ENCODE results near the gene TRPV6. TPM values are rescaled to one million over a fixed set of nuclear protein-coding genes. Genes with fewer than 3 reads are reported as not detected.

TRPV6 gene
- polyA plus RNA-seq, 3 donors = 0.44 TPM; not detected in 2

- no peak for DNase-seq
- H3K27me3 Mint-ChIP-seq (ENCODE audit: low read depth in 3 of 3) = peaks cover 0 to 6% (median 5%) of the 10 kb centered on the region in 3 donors
- Histone ChIP-seq H3K36me3 (replicated peaks in 1 of 2; ENCODE audit: control insufficient read depth in 1 of 2, insufficient read depth in 2 of 2, low read length in 2 of 2) (no peaks in the 10 kb centered on the region), H3K9ac (ENCODE audit: insufficient read depth, low read length, poor library complexity, severe bottlenecking) (no peak overlapping the region), H3K4me2 (replicated peaks; ENCODE audit: extremely low read depth, low read length, poor library complexity, severe bottlenecking) (no peak overlapping the region), H3K27me3 (ENCODE audit: control insufficient read depth in 2 of 2, insufficient read depth in 2 of 2, low read length in 2 of 2) (no peaks in the 10 kb centered on the region), H3K9me3 (replicated peaks in 1 of 2; ENCODE audit: control insufficient read depth in 1 of 2, insufficient read depth in 1 of 2, low read length in 2 of 2) (no peaks in the 10 kb centered on the region), H4K20me1 (ENCODE audit: insufficient read depth, low read length) (no peaks in the 10 kb centered on the region), H3K4me3 (replicated peaks in 1 of 3; ENCODE audit: low read depth in 2 of 3, low read length in 3 of 3) (no peak overlapping the region), H2AFZ (ENCODE audit: insufficient read depth, low read depth, low read length, poor library complexity, severe bottlenecking) (no peak overlapping the region), H3K4me1 (ENCODE audit: control insufficient read depth in 1 of 2, insufficient read depth in 2 of 2, low read length in 2 of 2) (no peaks in the 10 kb centered on the region), H3K79me2 (ENCODE audit: insufficient read depth, low read length) (no peaks in the 10 kb centered on the region), H3K27ac (ENCODE audit: low read depth in 1 of 2, low read length in 2 of 2) (no peak overlapping the region)
- no peak for TF ChIP-seq CTCF (IDR thresholded peaks at IDR 0.05)
- 61% methylated on average over 3 of the region's 3 CpGs for WGBS (ENCODE audit: insufficient coverage)
- intact Hi-C loops (cut with micrococcal nuclease) = loop anchor here in 1 of 2 donors (10.0 kb wide), 1 partner anchor 115 kb away; no protein-coding TSS in a partner anchor
- peaks cover 0 to 1% (median 0%) of the 10 kb centered on the region in 7 donors for H3K9me3 Mint-ChIP-seq
- peaks cover 5% of the 10 kb centered on the region for H3K4me1 Mint-ChIP-seq
- no peak overlapping the region for H3K4me3 Mint-ChIP-seq
- H3K36me3 Mint-ChIP-seq = no peaks in the 10 kb centered on the region
- H3K27ac Mint-ChIP-seq = no peak overlapping the region
Observed at GRCh38 chr7:142889816-142890215, 4.3 kb upstream of the TRPV6 start.

- H3K27ac ChIP-seq (ENCODE audit: low read depth in 1 of 2, low read length in 2 of 2) = no peak overlapping the region
- H3K4me3 Mint-ChIP-seq = no peak overlapping the region
- no peak for TF ChIP-seq CTCF (IDR thresholded peaks at IDR 0.05)
- H3K4me3 ChIP-seq (replicated peaks in 1 of 3; ENCODE audit: low read depth in 2 of 3, low read length in 3 of 3) = no peak overlapping the region
- no peak overlapping the region for H3K4me2 ChIP-seq (replicated peaks; ENCODE audit: extremely low read depth, low read length, poor library complexity, severe bottlenecking)
- WGBS (ENCODE audit: insufficient coverage) = 96% methylated on average over 8 of the region's 12 CpGs
- H3K27ac Mint-ChIP-seq = no peak overlapping the region
- no peak for DNase-seq
- H3K9me3 Mint-ChIP-seq = peaks cover 0 to 1% (median 0%) of the 10 kb centered on the region in 7 donors
- H3K27me3 Mint-ChIP-seq (ENCODE audit: low read depth in 3 of 3) = peaks cover 0 to 5% (median 5%) of the 10 kb centered on the region in 3 donors
- intact Hi-C loops (cut with micrococcal nuclease) = loop anchor here in 1 of 2 donors (10.0 kb wide), 1 partner anchor 117 kb away; no protein-coding TSS in a partner anchor
- no peaks in the 10 kb centered on the region for H3K36me3 ChIP-seq (replicated peaks in 1 of 2; ENCODE audit: control insufficient read depth in 1 of 2, insufficient read depth in 2 of 2, low read length in 2 of 2)
- H3K36me3 Mint-ChIP-seq = no peaks in the 10 kb centered on the region
- no peaks in the 10 kb centered on the region for H3K79me2 ChIP-seq (ENCODE audit: insufficient read depth, low read length)
- no peaks in the 10 kb centered on the region for H3K4me1 ChIP-seq (ENCODE audit: control insufficient read depth in 1 of 2, insufficient read depth in 2 of 2, low read length in 2 of 2)
- H3K9me3 ChIP-seq (replicated peaks in 1 of 2; ENCODE audit: control insufficient read depth in 1 of 2, insufficient read depth in 1 of 2, low read length in 2 of 2) = no peaks in the 10 kb centered on the region
- no peaks in the 10 kb centered on the region for H4K20me1 ChIP-seq (ENCODE audit: insufficient read depth, low read length)
- no peaks in the 10 kb centered on the region for H3K4me1 Mint-ChIP-seq
- H3K27me3 ChIP-seq (ENCODE audit: control insufficient read depth in 2 of 2, insufficient read depth in 2 of 2, low read length in 2 of 2) = no peaks in the 10 kb centered on the region
- H2AFZ ChIP-seq (ENCODE audit: insufficient read depth, low read depth, low read length, poor library complexity, severe bottlenecking) = no peak overlapping the region
- H3K9ac ChIP-seq (ENCODE audit: insufficient read depth, low read length, poor library complexity, severe bottlenecking) = no peak overlapping the region
Observed at GRCh38 chr7:142887282-142888015, 1.9 kb upstream of the TRPV6 start.

All from CD14-positive monocyte (primary cell).